ENCODE data around the gene PRKD1. TPM values are rescaled to one million over a fixed set of nuclear protein-coding genes. Genes with fewer than 3 reads are reported as not detected.

Gene PRKD1
- total RNA-seq, 1 experiment from 2014 or later: 2.7 TPM

DNA sequence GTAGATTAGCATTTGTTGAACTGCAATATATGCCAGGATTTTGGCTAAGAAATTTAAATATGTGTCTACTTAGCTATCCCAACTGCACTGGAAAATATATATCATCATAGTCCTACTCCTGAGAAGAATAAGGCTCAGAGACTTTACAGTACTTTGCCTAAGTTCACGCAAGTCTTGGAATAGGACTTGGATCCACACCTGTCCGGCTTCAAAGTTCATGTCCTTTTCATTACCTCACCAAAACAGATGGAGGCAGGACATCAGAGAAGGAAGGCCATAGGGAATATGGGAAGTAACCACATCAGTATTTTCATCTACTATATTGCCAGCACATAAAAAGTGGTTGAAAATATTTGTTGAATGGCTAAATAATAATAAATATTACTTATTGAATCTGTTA lies 358.5 kb downstream of the PRKD1 start:
- Histone ChIP-seq H3K27me3 (ENCODE audit: insufficient read depth, low read length) (no peaks in the 10 kb centered on the region), H3K4me2 (ENCODE audit: insufficient read depth, insufficient read length, low read length) (no peak overlapping the region), H3K79me1 (ENCODE audit: insufficient read depth, low read depth, low read length, poor library complexity, severe bottlenecking) (no peaks in the 10 kb centered on the region), H3K9me3 (ENCODE audit: control insufficient read depth, low read depth, low read length) (no peaks in the 10 kb centered on the region), H2AFZ (ENCODE audit: low read length) (no peak overlapping the region), H3K4ac (ENCODE audit: low read depth, low read length) (no peak overlapping the region), H4K5ac (ENCODE audit: insufficient read length, low read depth, low read length) (no peak overlapping the region), H3K23me2 (ENCODE audit: insufficient read length, low read depth, low read length, poor library complexity, severe bottlenecking) (no peaks in the 10 kb centered on the region), H2AK5ac (ENCODE audit: insufficient read length, low read length) (no peak overlapping the region), H3K18ac (ENCODE audit: insufficient read length, low read depth, low read length) (no peak overlapping the region), H3K14ac (ENCODE audit: insufficient read depth, low read length) (no peak overlapping the region), H2BK20ac (ENCODE audit: low read depth, low read length, poor library complexity, severe bottlenecking) (no peak overlapping the region), H4K91ac (ENCODE audit: insufficient read length, low read depth, low read length) (no peak overlapping the region), H4K20me1 (ENCODE audit: control insufficient read depth, insufficient read depth, insufficient read length) (no peaks in the 10 kb centered on the region), H2BK12ac (ENCODE audit: insufficient read length, low read depth, low read length) (no peak overlapping the region), H3T11ph (ENCODE audit: low read length) (no peak overlapping the region), H3K27ac (ENCODE audit: insufficient read length, low read depth, low read length) (no peak overlapping the region), H4K8ac (replicated peaks; ENCODE audit: insufficient read length, low read depth, low read length) (no peak overlapping the region), H3K4me1 (ENCODE audit: insufficient read depth, low read length) (no peaks in the 10 kb centered on the region), H3K9ac (ENCODE audit: extremely low read depth, insufficient read length, low read length) (no peak overlapping the region), H3K79me2 (ENCODE audit: insufficient read depth, low read length) (no peaks in the 10 kb centered on the region), H2BK120ac (ENCODE audit: low read depth, low read length, poor library complexity, severe bottlenecking) (no peak overlapping the region), H2BK15ac (ENCODE audit: low read depth, low read length) (no peak overlapping the region), H3K56ac (ENCODE audit: insufficient read length, low read depth, low read length) (no peak overlapping the region), H2BK5ac (ENCODE audit: insufficient read length, low read length) (no peak overlapping the region), H3K23ac (ENCODE audit: insufficient read length, low read depth, low read length) (no peak overlapping the region)
- H3K9me3 Mint-ChIP-seq: peaks cover 20 to 23% of the 10 kb centered on the region in 2 experiments
- WGBS (ENCODE audit: extremely low coverage, insufficient read length, low lambda C conversion rate): no CpG with 5 or more reads among the region's 2 CpGs
- DNase-seq: no peak
- TF ChIP-seq, protein P1, sequence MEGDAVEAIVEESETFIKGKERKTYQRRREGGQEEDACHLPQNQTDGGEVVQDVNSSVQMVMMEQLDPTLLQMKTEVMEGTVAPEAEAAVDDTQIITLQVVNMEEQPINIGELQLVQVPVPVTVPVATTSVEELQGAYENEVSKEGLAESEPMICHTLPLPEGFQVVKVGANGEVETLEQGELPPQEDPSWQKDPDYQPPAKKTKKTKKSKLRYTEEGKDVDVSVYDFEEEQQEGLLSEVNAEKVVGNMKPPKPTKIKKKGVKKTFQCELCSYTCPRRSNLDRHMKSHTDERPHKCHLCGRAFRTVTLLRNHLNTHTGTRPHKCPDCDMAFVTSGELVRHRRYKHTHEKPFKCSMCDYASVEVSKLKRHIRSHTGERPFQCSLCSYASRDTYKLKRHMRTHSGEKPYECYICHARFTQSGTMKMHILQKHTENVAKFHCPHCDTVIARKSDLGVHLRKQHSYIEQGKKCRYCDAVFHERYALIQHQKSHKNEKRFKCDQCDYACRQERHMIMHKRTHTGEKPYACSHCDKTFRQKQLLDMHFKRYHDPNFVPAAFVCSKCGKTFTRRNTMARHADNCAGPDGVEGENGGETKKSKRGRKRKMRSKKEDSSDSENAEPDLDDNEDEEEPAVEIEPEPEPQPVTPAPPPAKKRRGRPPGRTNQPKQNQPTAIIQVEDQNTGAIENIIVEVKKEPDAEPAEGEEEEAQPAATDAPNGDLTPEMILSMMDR (conservative IDR thresholded peaks at IDR 0.05): no peak
- H3K27ac Mint-ChIP-seq: no peak overlapping the region
- peaks cover under 1% of the 10 kb centered on the region in 2 experiments for H3K4me1 Mint-ChIP-seq
- H3K4me3 Mint-ChIP-seq: no peak overlapping the region
- peaks cover 6 to 26% (median 14%) of the 10 kb centered on the region in 3 experiments; a peak in 6 of 7 replicates for H3K36me3 Mint-ChIP-seq (ENCODE audit: insufficient read depth in 1 of 3, low read depth in 3 of 3)
- H3K27me3 Mint-ChIP-seq (ENCODE audit: low read depth): no peaks in the 10 kb centered on the region
